Activated T-cell treated with anti-CD3 and anti-CD28 coated beads for 4 hours (primary cell): ENCODE measurements around the gene DHFR.
"Not testable (repeated sequence)": the region's sequence is repeated elsewhere in the genome, so short reads cannot be mapped to it uniquely, and the experiment has no call there.

Experiments
- DNase-seq: peaks from one replicate; pipeline ENCODE4 v3.0.0-alpha.2; 2020

DHFR gene

DNA sequence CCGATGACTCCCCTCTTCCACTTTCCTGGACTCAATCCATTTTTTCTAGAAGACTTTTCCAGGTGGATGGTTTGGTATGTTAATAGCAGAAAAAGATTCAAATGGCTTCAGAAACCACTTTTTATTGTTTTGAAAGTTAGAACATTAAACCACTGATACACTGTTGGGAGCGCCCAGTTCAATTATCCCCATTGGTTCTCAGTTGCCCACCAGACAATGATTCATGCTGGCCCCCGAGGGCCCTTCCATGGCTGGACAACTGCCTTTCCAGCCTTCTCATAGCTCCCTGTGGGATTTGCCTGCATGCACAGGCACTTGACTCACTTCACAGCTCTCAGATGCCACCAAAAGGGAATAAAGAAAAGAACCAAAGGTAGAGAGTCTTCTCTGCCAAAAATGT, 63.4 kb downstream of the DHFR start:
- no peak for DNase-seq

- no peak for DNase-seq
Measured at GRCh38 chr5:80590766-80591165, 64.0 kb downstream of the DHFR start.

- no peak for DNase-seq
Measured at GRCh38 chr5:80588858-80589540, 65.8 kb downstream of the DHFR start.

DNA sequence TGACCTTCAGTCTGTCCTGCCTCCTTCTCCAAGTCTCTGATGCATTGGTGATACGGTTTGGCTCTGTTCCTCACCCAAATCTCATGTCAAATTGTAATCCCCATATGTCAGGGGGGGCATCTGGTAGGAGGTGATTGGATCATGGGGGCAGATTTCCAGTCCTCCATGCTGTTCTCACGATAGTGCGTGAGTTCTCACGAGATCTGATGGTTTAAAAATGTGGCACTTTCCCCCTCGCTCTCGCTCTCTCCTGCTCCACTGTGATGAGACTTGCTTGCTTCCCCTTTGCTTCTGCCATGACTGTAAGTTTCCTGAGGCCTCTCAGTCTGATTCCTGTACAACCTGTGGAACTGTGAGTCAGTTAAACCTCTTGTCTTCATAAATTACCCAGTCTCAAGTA, 70.0 kb downstream of the DHFR start:
- no peak for DNase-seq

DNA sequence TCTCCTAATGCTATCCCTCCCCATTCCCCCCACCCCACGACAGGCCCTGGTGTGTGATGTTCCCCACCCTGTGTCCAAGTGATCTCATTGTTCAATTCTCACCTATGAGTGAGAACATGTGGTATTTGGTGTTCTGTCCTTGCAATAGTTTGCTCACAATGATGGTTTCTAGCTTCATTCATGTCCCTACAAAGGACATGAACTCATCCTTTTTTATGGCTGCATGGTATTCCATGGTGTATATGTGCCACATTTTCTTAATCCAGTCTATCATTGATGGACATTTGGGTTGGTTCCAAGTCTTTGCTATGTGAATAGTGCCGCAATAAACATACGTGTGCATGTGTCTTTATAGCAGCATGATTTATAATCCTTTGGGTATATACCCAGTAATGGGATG, 74.5 kb downstream of the DHFR start:
- DNase-seq: not testable (repeated sequence)

DNA sequence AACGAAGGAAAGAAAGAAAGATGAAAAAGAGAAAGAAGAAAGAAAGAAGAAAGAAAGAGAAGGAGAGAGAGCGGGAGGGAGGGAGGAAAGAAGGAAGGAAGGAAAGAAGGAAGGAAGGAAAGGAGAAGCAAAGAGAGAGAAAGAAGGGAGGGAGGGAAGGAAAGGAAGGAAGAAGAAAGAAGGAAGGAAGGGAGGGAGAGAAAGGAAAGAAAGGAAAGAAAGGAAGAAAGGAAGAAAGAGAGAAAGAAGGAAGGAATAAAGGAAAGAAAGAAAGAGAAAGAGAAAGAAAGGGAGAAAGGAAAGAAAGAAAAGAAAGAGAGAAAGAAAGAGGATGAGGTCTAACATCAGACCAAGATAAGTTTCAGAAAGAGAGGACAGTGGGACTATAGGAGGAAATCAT, 75.7 kb downstream of the DHFR start:
- DNase-seq: no peak

GRCh38 chr5:80577707-80578106, 77.1 kb downstream of the DHFR start:
- no peak for DNase-seq

GRCh38 chr5:80576383-80576782, 78.4 kb downstream of the DHFR start:
- DNase-seq: no peak
